ENCODE results near the gene SEC63.
"Not testable (repeated sequence)": the region's sequence is repeated elsewhere in the genome, so short reads cannot be mapped to it uniquely, and the experiment has no call there.

Gene SEC63

GRCh38 chr6:107971181-107971580 lies 13.2 kb upstream of the SEC63 start:
- DNase-seq = no peak

GRCh38 chr6:107970255-107970654 lies 12.2 kb upstream of the SEC63 start:
- DNase-seq = no peak

DNA sequence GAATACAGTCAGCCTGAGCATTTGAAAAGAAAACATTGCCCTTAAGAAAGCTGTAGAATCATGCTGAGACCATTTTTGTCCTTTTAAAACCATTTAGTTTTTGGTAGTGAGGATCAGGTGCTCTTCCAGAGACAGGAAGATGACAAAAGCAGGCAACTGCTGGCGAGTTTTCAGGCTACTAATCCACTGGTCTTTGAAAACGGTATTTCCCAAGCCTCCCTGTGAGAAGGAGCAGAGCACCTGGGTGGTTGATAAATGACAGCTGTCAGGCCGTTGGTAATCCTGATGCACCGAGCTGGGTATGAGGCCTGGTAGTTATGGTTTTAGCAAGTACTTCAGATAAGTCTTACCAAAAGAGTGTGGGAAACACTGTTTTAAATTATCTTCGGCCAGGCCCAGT lies 10.1 kb upstream of the SEC63 start:
- DNase-seq = no peak

- DNase-seq = no peak
Measured at GRCh38 chr6:107965746-107966145, 7.7 kb upstream of the SEC63 start.

DNA sequence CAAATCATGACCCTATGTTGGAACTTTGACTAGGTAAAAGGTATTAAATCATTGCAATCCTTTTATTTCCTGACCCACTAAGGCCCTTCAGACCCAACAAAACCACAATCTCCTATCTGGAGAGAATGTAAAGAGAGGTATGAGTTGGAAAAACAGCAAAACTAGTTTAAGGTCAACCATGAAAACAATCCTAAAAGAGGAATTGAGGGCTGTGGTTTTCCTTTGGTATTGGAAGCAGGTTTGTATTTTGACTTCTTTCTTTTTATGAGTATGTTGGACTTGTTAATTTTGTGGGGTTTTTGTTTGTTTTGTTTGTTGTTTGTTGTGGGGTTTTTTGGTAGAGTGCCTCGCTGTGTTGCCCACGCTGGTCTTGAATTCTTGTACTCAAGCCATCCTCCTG lies 4.7 kb upstream of the SEC63 start:
- DNase-seq = no peak

DNA sequence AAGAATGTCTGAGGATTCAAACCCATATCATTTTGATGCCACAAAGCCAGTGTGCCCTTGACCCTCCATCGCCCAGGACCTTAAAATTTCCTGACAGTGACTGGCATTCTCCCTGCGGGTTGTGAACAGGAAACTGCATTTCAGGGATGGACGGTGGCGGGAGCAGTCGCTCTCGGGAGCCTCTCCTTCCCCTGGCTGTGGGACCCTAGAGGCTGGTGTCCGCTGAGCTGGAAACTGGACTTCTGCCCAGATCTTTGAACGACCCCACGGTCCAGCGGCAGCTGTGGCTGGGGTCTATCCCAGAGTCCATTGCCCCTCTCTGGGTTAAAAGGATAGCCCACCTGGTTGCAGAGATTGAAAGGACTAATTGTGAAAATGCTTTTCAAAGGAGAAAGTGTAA lies 1.4 kb upstream of the SEC63 start:
- DNase-seq = no peak

- DNase-seq = not testable (repeated sequence)
Measured at GRCh38 chr6:107958689-107959362, 818 bp upstream of the SEC63 start.

GRCh38 chr6:107957308-107957908 lies 600 bp downstream of the SEC63 start:
- DNase-seq = peak; percentile 53

GRCh38 chr6:107956586-107957307 lies 1.3 kb downstream of the SEC63 start:
- DNase-seq = no peak

- DNase-seq = no peak
Measured at GRCh38 chr6:107956181-107956580, 1.8 kb downstream of the SEC63 start.

GRCh38 chr6:107953858-107954414 lies 4.1 kb downstream of the SEC63 start:
- not testable (repeated sequence) for DNase-seq

DNA sequence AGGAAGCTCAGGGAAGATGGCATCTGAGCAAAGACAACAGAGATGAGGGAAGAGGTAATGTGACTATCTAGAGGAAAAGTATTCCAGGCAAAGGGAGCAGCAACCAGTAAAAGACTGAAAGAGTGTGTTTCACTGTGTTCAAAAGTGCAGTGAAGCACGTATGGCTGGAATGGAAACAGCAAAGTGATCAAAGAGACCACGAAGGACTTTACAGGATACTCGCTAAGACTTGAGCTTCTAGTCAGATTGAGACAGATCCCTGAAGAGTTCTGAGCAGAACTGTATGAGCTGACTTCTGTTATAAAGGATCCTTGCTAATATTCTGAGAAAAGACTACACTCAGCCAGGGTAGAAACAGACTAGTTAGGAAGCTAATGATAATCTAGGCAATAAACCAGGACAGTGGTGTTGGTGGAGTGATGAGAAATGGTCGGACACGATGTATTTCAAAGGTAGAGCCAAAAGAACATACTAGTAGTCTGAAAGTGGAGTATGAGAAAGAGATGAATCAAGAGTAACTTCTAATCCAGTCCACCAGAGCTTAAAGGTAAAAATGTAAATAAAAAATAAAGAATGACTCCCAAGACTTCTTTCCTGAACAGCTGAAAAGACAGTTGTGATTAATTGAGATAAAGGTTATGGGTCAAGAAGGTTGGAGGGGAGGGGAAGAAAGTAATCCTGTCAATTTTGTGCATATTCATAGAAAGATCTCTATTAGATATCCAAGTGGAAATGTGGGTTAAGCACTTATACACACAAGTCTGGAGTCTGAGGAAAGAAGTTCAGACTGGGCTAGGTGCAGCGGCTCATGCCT lies 14.2 kb downstream of the SEC63 start:
- no peak for DNase-seq

GRCh38 chr6:107942142-107942541 lies 15.9 kb downstream of the SEC63 start:
- no peak for DNase-seq

DNA sequence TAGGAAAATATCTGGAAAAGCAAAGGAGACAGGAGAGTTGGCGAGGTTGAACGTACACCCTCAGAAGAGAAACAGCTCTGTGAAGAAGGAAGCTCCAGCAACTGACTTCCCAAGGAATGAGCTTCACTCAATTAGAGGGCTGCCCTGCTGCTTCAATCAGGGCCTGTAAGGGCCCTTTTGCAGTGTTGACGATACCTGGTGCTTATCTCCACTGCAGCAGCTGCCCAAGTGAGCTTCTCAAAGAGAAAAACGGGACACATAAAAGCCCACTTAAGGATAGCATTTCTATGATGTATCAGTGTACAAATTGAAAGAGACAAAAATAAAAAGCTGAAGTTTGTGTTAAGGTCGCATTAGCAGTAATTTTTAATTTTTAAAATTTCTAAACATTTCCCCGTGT lies 16.4 kb downstream of the SEC63 start:
- DNase-seq = no peak

DNA sequence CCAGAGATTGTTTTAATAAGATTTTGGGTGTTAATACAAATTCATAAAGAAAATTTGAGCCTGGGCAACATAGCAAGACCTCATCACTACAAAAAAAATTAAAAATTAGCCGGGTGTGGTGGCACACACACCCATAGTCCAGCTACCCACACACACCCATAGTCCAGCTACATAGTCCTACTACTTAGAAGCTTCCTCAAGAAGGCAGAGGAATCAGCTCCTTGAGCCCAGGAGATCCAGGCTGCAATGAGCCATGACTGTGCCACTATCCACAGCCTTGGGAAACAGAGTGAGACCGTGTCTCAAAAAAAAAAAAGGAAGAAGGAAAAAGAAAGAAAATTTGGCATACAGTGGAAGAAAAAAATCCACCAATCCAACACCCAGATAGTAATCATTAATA lies 16.8 kb downstream of the SEC63 start:
- no peak for DNase-seq

GRCh38 chr6:107936910-107937292 lies 21.1 kb downstream of the SEC63 start:
- not testable (repeated sequence) for DNase-seq

- DNase-seq = no peak
Measured at GRCh38 chr6:107936162-107936909, 21.7 kb downstream of the SEC63 start.

GRCh38 chr6:107934229-107934628 lies 23.8 kb downstream of the SEC63 start:
- DNase-seq = not testable (repeated sequence)

DNA sequence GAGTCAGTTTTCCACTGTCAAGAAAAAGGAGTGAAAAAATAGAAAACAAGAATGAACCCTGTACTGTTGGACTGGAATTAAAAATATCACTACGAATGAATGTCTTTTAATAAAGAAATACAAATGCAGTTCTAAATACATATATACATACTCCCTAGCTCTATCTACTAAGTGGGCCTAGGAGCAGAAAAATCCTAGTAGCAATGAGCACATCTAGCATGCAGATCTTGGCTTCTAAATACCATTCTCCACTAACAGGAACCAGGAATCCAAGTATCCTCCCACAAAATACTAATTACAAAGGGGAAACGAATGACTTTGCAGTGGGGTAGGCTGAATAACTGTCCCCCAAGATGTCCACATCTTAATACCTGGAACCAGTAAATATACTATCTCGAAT lies 25.4 kb downstream of the SEC63 start:
- no peak for DNase-seq

DNA sequence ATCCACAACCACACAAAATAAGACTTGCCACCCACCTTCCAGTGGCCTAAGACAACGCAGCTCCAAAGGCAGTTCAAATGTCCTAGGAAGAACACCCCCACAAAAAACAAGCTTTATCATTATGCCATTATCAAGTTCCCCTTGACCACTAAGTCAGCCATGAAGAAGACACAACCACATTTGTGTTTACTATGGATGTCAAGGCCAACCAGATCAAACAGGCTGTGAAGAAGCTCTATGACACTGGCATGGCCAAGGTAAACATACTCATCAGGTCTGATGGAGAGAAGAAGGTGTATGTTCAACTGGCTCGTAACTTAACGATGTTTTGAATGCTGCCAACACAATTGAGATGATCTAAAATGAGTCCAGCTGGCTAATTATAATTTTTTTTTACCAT lies 26.1 kb downstream of the SEC63 start:
- no peak for DNase-seq

GRCh38 chr6:107928984-107929383 lies 29.0 kb downstream of the SEC63 start:
- no peak for DNase-seq

Data from activated CD8-positive, alpha-beta memory T cell treated with anti-CD3 and anti-CD28 coated beads, Interleukin-2, amount 50 U/mL, for 4 hours (primary cell).